GM18870 (cell line): Measurements from ENCODE around the gene TRDN.
"Not testable (repeated sequence)": the region's sequence is repeated elsewhere in the genome, so short reads cannot be mapped to it uniquely, and the experiment has no call there.

Experiments
- ATAC-seq: cut with Tn5 transposase; IDR thresholded peaks from one replicate; pipeline ENCODE4 v1.9.1; 2021; ENCODE audit warnings: moderate library complexity; ENCODE audit not compliant: unreplicated experiment

TRDN gene

GRCh38 chr6:123314459-123314858, 322.3 kb downstream of the TRDN start:
- ATAC-seq = not testable (repeated sequence)

GRCh38 chr6:123309130-123309529, 327.6 kb downstream of the TRDN start:
- ATAC-seq = no peak

GRCh38 chr6:123306334-123306733, 330.4 kb downstream of the TRDN start:
- no peak for ATAC-seq

DNA sequence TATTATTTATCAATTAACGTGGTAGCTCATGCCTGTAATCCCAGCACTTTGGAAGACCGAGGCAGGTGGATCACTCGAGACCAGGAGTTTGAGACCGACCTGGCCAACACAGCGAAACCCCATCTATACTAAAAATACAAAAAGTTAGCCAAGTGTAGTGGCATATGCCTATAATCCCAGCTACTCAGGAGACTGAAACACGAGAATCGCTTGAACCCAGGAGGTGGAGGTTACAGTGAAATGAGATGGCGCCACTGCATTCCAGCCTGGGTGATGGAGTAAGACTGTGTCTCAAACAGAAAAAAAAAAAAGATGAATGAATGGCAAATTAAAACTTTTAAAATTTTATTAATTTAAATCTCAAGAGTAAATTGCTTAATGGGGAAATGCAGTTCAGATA, 341.1 kb downstream of the TRDN start:
- ATAC-seq = no peak

GRCh38 chr6:123295181-123295580, 341.6 kb downstream of the TRDN start:
- ATAC-seq = no peak

GRCh38 chr6:123288649-123289048, 348.1 kb downstream of the TRDN start:
- no peak for ATAC-seq

DNA sequence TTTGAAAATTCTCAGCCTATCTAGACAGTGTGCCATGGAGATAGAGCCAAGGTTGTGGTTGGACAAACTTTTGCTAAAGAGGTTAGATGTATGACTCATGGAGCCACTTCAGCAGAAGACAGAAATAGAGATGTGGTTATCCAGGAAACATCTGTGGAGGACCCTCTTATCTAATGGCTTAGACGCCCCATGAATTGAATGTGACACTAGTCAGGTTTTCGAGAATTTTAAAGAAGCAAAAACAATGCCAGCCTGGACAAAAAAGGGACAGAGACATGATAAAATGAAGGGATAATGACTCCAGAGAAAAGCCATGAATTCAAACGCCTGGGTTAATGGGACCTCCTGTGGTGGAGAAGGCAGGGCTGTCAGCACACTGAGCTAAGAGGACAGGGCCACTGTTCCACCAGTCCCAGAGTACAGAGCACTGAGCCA, 360.2 kb downstream of the TRDN start:
- no peak for ATAC-seq

- ATAC-seq = no peak
Measured at GRCh38 chr6:123263981-123264380, 372.8 kb downstream of the TRDN start.

GRCh38 chr6:123240626-123241025, 396.1 kb downstream of the TRDN start:
- no peak for ATAC-seq

DNA sequence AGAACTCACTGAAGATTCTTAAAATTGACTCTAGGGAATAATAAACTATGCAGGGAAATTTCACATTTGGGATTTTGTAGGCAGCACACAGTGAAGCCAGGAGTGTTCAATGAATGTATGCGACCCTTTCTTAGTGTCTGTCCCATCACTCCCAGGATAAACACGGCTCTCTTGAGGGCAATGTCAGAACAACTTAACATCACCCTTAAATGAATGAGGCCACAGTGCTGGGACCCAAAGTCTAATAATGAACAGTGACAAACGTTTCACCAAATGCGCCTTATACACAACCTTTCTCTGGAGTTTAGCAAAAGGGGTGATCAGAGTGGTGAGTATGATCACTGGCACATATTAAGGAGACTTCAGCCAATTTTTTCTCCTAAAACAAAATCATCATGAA, 403.4 kb downstream of the TRDN start:
- no peak for ATAC-seq

- ATAC-seq = not testable (repeated sequence)
Measured at GRCh38 chr6:123227789-123228188, 409.0 kb downstream of the TRDN start.

DNA sequence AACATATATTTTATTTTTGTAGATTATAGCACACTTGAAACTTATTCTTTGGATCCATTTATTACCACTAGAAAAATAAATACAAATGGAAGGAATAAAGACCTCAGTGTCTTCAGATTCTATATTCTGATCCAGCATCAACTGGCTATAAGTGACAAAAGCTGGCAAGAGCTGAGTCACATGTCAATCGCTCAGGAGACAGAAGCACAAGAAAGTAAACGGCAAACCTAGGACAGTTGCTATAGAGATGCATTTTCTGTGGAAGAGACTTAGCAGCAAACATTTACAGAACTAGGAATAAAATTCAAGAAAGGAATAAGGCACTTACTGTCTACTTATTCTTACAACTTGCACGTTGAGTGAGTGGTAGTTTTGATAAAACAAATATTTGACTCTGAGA, 410.4 kb downstream of the TRDN start:
- ATAC-seq = no peak

GRCh38 chr6:123224077-123224476, 412.7 kb downstream of the TRDN start:
- no peak for ATAC-seq

DNA sequence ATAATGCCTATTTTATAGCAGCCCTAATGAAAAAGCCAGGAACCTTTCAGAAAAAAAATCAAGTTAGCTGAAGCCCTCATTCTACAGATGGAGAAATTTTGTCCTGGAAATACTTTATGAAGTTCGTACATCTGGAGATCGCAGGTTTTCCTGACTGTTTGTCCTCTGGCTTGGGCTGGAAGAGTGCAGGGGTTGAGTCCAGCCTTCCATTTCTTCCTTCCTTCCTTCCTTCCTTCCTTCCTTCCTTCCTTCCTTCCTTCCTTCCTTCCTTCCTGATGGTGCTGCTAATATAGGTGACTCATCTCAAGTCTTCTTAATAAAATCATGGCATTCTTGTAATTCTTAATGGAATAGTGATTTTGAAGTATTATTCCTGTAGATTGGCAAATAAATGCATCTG, 413.3 kb downstream of the TRDN start:
- ATAC-seq = no peak

- no peak for ATAC-seq
Measured at GRCh38 chr6:123215211-123215610, 421.5 kb downstream of the TRDN start.

DNA sequence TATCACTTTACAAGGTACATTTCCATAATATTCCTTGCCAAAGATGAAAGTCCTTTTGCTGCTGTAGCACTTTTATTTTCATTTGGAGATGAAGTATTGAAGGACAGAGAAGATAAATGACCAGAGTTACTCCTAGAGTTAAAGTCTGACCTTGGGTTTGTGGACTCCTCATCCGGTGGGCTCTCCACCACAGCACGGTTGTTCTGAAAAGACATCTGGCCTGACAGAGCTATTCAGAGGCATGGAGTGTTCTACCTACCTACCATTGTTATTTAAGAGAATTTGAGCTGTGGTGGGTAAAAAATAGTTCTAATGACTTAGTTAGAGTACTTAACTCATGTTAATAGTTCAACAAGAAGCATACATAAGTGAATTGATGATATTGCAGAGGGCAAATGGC, 422.3 kb downstream of the TRDN start:
- ATAC-seq = no peak

GRCh38 chr6:123213921-123214320, 422.8 kb downstream of the TRDN start:
- no peak for ATAC-seq

DNA sequence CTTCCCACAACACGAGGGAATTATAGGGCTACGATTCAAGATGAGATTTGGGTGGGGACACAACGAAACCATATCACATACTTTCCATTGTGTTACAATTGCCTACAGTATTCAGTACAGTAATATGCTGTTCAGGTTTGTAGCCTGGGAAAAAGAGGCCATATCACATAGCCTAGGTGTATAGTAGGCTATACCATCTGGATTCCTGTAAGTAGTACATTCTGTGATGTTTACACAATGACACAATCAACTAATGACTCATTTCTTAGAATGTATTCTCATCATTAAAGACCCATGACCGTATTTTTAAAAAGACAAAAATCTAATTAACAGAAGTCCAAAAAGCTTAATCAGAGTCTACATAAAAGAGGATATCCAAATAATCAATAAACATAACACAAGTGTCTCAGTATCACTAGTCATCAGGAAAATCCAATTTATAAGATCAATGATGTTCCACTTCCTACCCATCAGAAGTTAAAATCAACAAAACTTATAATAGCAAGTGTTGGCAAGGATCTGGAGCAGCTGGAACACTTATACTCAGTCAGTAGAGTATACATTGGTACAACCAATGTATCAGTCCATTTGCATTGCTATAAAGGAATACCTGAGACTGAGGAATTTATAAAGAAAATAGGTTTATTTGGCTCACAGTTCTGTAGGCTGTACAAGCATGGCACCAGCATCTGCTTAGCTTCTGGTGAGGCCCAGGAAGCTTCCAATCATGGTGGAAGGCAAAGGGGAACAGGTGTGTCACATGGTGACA, 424.8 kb downstream of the TRDN start:
- no peak for ATAC-seq

- no peak for ATAC-seq
Measured at GRCh38 chr6:123210645-123211044, 426.1 kb downstream of the TRDN start.

DNA sequence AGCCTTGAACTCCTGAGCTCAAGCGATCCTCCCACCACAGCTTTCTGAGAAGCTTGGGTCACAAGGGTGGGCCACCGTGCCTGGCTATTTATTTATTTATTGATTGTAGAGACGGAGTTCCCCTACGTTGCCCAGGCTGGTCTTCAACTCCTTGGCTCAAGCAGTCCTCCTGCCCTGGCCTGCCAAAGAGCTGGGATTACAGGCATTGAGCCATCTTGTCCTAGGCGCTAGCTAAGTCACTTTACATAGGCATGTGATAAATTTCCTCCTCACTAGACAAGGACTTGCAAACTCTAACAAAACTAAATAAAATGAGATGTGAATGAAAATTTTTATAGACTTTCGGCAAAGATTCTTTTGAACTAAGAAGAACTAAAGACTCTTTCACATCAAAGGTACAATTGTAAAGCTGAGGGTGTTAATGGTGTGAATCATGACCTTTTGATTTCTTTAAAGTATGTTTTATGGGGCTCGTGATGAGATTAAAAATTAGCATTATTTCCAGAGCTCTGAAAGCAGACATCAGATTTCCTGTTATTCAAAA, 428.7 kb downstream of the TRDN start:
- ATAC-seq = no peak

- ATAC-seq = no peak
Measured at GRCh38 chr6:123203928-123204327, 432.8 kb downstream of the TRDN start.

GRCh38 chr6:123201869-123202372, 434.8 kb downstream of the TRDN start:
- no peak for ATAC-seq

GRCh38 chr6:123193298-123193697, 443.5 kb downstream of the TRDN start:
- no peak for ATAC-seq
